DOHH2 (cell line): ENCODE results near the gene ANKS1B.

Experiments
- H3F3A ChIP-seq: fragments of 200-600 bp; sonication (generic), shearing (Covaris generic); 2 replicates; pipeline ENCODE4 v1.6.0; 2016; ENCODE audit warnings: antibody characterized with exemption, mild to moderate bottlenecking; ENCODE audit not compliant: control insufficient read depth, insufficient read depth
- H3K27ac ChIP-seq: fragments of 200-600 bp; sonication (generic); 2 replicates; pipeline ENCODE4 v1.5.1; 2014; ENCODE audit warnings: low read depth, mild to moderate bottlenecking, low read length, moderate library complexity
- H3K27me3 ChIP-seq: fragments of 200-600 bp; sonication (generic); 2 replicates; pipeline ENCODE4 v1.6.1; 2014; ENCODE audit warnings: mild to moderate bottlenecking, low read length, mixed read lengths; ENCODE audit not compliant: control insufficient read depth
- H3K36me3 ChIP-seq: fragments of 200-600 bp; sonication (generic); 2 replicates; pipeline ENCODE4 v1.6.1; 2014; ENCODE audit warnings: mild to moderate bottlenecking, low read length, moderate library complexity, mixed read lengths; ENCODE audit not compliant: control insufficient read depth
- H3K4me1 ChIP-seq: fragments of 200-600 bp; sonication (generic); 2 replicates; pipeline ENCODE4 v1.6.1; 2014; ENCODE audit warnings: mild to moderate bottlenecking, low read length, mixed read lengths; ENCODE audit not compliant: control insufficient read depth
- H3K4me2 ChIP-seq: fragments of 200-600 bp; sonication (generic); 2 replicates; pipeline ENCODE4 v1.6.0; 2014; ENCODE audit warnings: mild to moderate bottlenecking, low read length, moderate library complexity
- H3K4me3 ChIP-seq: fragments of 200-600 bp; sonication (generic); 2 replicates; pipeline ENCODE4 v1.5.1; 2014; ENCODE audit warnings: mild to moderate bottlenecking, low read length, mixed read lengths
- H3K79me2 ChIP-seq: fragments of 200-600 bp; sonication (generic); 2 replicates; pipeline ENCODE4 v1.6.1; 2014; ENCODE audit warnings: mild to moderate bottlenecking, low read length, mixed read lengths; ENCODE audit not compliant: control insufficient read depth
- H3K9me2 ChIP-seq: fragments of 200-600 bp; sonication (generic); replicated peaks from 2 replicates; pipeline ENCODE4 v1.6.1; 2014; ENCODE audit warnings: mild to moderate bottlenecking, low read length, mixed read lengths; ENCODE audit not compliant: control insufficient read depth
- H3K9me3 ChIP-seq: fragments of 200-600 bp; sonication (generic); 2 replicates; pipeline ENCODE4 v1.6.1; 2014; ENCODE audit warnings: antibody characterized with exemption, low read length, mixed read lengths; ENCODE audit not compliant: control insufficient read depth, insufficient read depth
- H4K20me1 ChIP-seq: fragments of 200-600 bp; sonication (generic); 2 replicates; pipeline ENCODE4 v1.6.0; 2014; ENCODE audit warnings: low read depth, mild to moderate bottlenecking, antibody characterized with exemption, low read length, moderate library complexity; ENCODE audit not compliant: control insufficient read depth, insufficient read depth
- CTCF ChIP-seq: fragments of 200-600 bp; sonication (generic); IDR thresholded peaks from one replicate; pipeline ENCODE4 v1.5.1; 2014; ENCODE audit warnings: antibody characterized with exemption, mild to moderate bottlenecking, low read depth, low read length; ENCODE audit not compliant: poor library complexity, severe bottlenecking
- EZH2phosphoT487 ChIP-seq: fragments of 200-600 bp; sonication (generic); IDR thresholded peaks from 2 replicates; pipeline ENCODE4 v1.6.1; 2017; ENCODE audit warnings: borderline replicate concordance, mild to moderate bottlenecking, antibody characterized with exemption, low read length, moderate library complexity, mixed read lengths

The ANKS1B gene

DNA sequence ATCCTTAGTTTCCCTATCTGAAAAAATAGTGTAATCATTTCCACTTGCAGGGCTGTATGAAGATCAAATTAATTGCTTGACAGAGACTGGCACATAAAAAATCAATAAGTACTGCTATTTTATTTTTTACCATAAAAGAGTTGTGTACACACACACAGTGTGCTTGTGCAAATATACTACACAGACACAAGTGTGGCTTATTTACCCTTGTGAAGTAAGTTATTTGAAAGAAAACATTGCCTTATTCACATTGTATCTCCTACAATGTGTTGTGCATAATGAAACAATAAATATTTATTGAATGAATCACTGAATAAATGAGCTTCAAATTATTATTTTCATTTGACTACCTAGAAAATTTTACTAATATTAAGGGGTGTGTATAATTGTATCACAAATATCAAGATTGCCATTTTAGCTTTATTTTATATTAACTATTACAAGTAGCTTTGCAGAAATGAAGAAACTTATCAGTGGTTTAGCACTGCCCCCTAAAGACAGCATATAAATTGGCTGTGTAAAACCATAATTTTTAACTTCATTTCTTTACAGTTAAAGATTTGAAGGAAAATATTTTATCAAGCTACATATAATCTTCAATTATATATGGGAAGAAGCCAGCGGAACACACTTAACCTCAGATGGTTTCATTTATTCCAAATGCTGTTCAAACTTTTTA lies 325.9 kb downstream of the ANKS1B start:
- H3K4me3 ChIP-seq: no peak overlapping the region
- no peaks in the 10 kb centered on the region for H3K9me2 ChIP-seq
- H3K9me3 ChIP-seq: peaks cover 10% of the 10 kb centered on the region
- no peaks in the 10 kb centered on the region for H4K20me1 ChIP-seq
- H3K27me3 ChIP-seq: no peaks in the 10 kb centered on the region
- peak overlapping the region; percentile 14 for H3K27ac ChIP-seq
- peaks cover 37% of the 10 kb centered on the region for H3K4me1 ChIP-seq
- no peaks in the 10 kb centered on the region for H3F3A ChIP-seq
- H3K36me3 ChIP-seq: peaks cover 11% of the 10 kb centered on the region
- H3K4me2 ChIP-seq: no peak overlapping the region
- H3K79me2 ChIP-seq: no peaks in the 10 kb centered on the region
- TF ChIP-seq CTCF: peak; percentile 65
- TF ChIP-seq EZH2phosphoT487: no peak

DNA sequence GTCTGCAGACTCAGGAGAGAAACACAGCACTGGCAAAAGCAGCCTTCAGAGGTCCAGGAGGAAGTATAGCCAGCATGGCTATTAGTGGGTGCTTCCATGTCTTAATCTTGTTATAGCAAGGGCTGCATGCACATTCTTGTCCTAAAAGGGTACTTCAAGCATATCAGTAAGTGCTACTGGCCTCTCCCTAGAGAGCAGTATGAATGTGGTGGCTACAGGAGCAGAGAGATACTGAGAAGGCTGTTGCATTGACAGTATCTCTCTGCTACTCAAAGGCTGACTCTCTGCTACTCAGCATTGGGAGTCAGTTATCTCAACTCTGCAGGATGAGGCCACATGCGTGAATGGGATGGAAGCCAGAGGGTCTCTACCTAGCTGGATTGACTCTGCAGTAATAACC lies 335.2 kb downstream of the ANKS1B start:
- no peak overlapping the region for H3K27ac ChIP-seq
- peaks cover 12% of the 10 kb centered on the region; the same call in 1 of the 2 replicates for H3K9me3 ChIP-seq
- TF ChIP-seq CTCF: no peak
- TF ChIP-seq EZH2phosphoT487: no peak
- no peak overlapping the region for H3K4me2 ChIP-seq
- no peaks in the 10 kb centered on the region for H3K79me2 ChIP-seq
- H3K9me2 ChIP-seq: no peaks in the 10 kb centered on the region
- H3K27me3 ChIP-seq: no peaks in the 10 kb centered on the region
- H3K4me1 ChIP-seq: no peaks in the 10 kb centered on the region
- no peak overlapping the region for H3K4me3 ChIP-seq
- no peaks in the 10 kb centered on the region for H4K20me1 ChIP-seq
- no peaks in the 10 kb centered on the region for H3F3A ChIP-seq
- H3K36me3 ChIP-seq: no peaks in the 10 kb centered on the region

- no peak overlapping the region for H3K4me3 ChIP-seq
- H3K9me3 ChIP-seq: peaks cover 9% of the 10 kb centered on the region; the same call in 1 of the 2 replicates
- no peaks in the 10 kb centered on the region for H3K79me2 ChIP-seq
- H3F3A ChIP-seq: no peaks in the 10 kb centered on the region
- TF ChIP-seq EZH2phosphoT487 (no peak), CTCF (no peak)
- H3K9me2 ChIP-seq: no peaks in the 10 kb centered on the region
- H3K27me3 ChIP-seq: no peaks in the 10 kb centered on the region
- no peaks in the 10 kb centered on the region for H3K36me3 ChIP-seq
- no peaks in the 10 kb centered on the region for H4K20me1 ChIP-seq
- H3K4me2 ChIP-seq: no peak overlapping the region
- no peaks in the 10 kb centered on the region for H3K4me1 ChIP-seq
- H3K27ac ChIP-seq: no peak overlapping the region
Measured at GRCh38 chr12:99648183-99648582, 336.6 kb downstream of the ANKS1B start.
